Fibroblast of mammary gland (primary cell): ENCODE measurements around the gene VPS54.

Source experiments
- DNase-seq: peaks from one replicate; pipeline ENCODE4 v3.0.0-alpha.2; 2010; ENCODE audit warnings: low read depth
- H3K4me3 ChIP-seq: 2 replicates; pipeline ENCODE4 v1.5.1; 2011; ENCODE audit warnings: low read depth, mild to moderate bottlenecking, low read length, moderate library complexity; ENCODE audit not compliant: control insufficient read depth
- TF ChIP-seq, protein P1 (sequence below): conservative IDR thresholded peaks from 2 replicates; pipeline ENCODE4 v1.5.1; 2011; ENCODE audit warnings: low read depth, low read length, inconsistent platforms; ENCODE audit not compliant: control insufficient read depth, insufficient read depth

VPS54 gene

GRCh38 chr2:64019083-64019974, at the start of gene VPS54:
Gene VPS54, minus strand, starts transcription at chr2:64019428. Its CDS starts 35,429 bp downstream, at chr2:63983999.
- peak; percentile 63 for DNase-seq
- TF ChIP-seq, protein P1, sequence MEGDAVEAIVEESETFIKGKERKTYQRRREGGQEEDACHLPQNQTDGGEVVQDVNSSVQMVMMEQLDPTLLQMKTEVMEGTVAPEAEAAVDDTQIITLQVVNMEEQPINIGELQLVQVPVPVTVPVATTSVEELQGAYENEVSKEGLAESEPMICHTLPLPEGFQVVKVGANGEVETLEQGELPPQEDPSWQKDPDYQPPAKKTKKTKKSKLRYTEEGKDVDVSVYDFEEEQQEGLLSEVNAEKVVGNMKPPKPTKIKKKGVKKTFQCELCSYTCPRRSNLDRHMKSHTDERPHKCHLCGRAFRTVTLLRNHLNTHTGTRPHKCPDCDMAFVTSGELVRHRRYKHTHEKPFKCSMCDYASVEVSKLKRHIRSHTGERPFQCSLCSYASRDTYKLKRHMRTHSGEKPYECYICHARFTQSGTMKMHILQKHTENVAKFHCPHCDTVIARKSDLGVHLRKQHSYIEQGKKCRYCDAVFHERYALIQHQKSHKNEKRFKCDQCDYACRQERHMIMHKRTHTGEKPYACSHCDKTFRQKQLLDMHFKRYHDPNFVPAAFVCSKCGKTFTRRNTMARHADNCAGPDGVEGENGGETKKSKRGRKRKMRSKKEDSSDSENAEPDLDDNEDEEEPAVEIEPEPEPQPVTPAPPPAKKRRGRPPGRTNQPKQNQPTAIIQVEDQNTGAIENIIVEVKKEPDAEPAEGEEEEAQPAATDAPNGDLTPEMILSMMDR: no peak
- peak within 1 kb of the TSS; percentile 58 for H3K4me3 ChIP-seq

GRCh38 chr2:64067326-64067725, 48.1 kb upstream of the VPS54 start:
- TF ChIP-seq, protein P1: no peak
- DNase-seq: peak; percentile 19
- H3K4me3 ChIP-seq: no peak overlapping the region

DNA sequence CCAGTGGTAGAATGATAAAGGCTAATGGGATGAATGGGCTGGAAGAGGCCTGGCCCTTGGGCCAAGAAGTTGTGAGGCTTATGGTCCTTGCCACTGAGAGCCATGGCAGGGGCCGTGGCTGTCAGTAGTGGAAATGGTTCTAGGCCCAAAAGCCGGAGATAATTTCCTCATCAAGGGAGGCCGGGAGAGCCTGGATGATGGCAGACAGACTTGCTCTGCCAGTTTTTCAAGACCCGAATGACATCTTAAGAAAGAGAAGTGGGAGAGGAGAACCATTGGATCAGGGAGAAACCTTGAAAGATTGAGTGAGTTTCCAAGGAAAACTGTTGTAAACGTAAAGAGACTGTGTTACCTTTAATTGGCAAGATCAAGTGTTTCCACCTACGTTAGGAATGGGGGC, 46.3 kb upstream of the VPS54 start:
- TF ChIP-seq, protein P1: no peak
- no peak overlapping the region for H3K4me3 ChIP-seq
- no peak for DNase-seq

- H3K4me3 ChIP-seq: no peak overlapping the region
- TF ChIP-seq, protein P1: no peak
- peak; percentile 82 for DNase-seq
Measured at GRCh38 chr2:64063924-64064331, 44.7 kb upstream of the VPS54 start.

DNA sequence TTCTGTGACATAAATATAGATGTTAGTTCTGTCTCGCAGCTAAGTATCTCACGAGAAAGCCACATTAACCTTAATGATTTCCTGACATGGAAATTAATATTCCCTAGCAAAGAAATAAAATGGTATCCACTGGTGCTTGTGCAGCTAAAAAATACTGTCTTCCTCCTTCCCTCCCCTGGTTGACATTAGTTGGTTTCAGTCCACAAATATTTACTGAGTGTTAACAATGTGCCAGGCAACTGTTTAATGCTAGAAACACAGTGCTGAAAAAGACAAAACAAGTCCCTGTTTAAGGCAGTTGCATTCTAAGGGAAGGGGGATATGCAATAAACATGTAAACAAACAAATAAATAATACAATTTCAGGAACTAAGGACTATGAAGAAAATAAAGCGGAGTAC, 44.2 kb upstream of the VPS54 start:
- no peak for DNase-seq
- TF ChIP-seq, protein P1: no peak
- no peak overlapping the region for H3K4me3 ChIP-seq

DNA sequence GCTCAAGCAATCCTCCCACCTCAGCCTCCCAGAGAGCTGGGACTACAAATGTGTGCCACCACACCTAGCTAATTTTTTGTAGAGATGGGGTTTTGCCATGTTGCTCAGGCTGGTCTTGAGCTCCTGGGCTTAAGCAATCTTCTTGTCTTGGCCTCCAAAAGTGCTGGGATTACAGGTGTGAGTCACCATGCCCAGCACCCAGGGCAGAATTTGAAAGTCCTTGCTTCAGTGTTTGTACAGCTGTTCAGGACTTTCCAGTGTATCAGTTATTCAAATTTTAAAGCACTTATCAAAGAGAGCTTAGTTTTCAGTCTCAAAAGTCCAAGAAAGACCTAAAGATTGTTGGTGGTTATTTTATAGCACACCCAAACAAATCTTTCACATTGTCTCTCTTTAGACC, 43.6 kb upstream of the VPS54 start:
- TF ChIP-seq, protein P1: no peak
- H3K4me3 ChIP-seq: no peak overlapping the region
- peak; percentile 70 for DNase-seq
